ENCODE data around the gene AMMECR1.

The AMMECR1 gene

GRCh38 chrX:110153244-110153643, 164.6 kb downstream of the AMMECR1 start:
- H3F3A ChIP-seq (ENCODE audit: insufficient read depth, low read length): no peaks in the 10 kb centered on the region
- H3K36me3 ChIP-seq (replicated peaks; ENCODE audit: insufficient read depth, low read length): no peaks in the 10 kb centered on the region
- no peak for TF ChIP-seq CTCF (IDR thresholded peaks at IDR 0.05; ENCODE audit: low read length)
- no peak for TF ChIP-seq EZH2phosphoT487 (IDR thresholded peaks at IDR 0.05; ENCODE audit: low read length)
- TF ChIP-seq EZH2 (optimal IDR thresholded peaks at IDR 0.05; ENCODE audit: low read depth, low read length): no peak
- H3K4me2 ChIP-seq (ENCODE audit: low read depth, low read length): no peak overlapping the region
- no peak overlapping the region for H2AFZ ChIP-seq (ENCODE audit: low read length)
- no peak overlapping the region for H3K27ac ChIP-seq (ENCODE audit: low read length)
- H3K79me2 ChIP-seq (ENCODE audit: low read length): 0 out of 2 replicates have a peak, but pooled peaks cover 4% of the 10 kb centered on the region
- no peaks in the 10 kb centered on the region for H3K9me2 ChIP-seq (replicated peaks; ENCODE audit: insufficient read depth, low read length)
- no peak overlapping the region for H3K4me3 ChIP-seq (ENCODE audit: low read length)
- no peaks in the 10 kb centered on the region for H3K9me3 ChIP-seq (replicated peaks; ENCODE audit: insufficient read depth, low read length)
- DNase-seq: no peak
- H3K4me1 ChIP-seq (ENCODE audit: low read length): 0 out of 2 replicates have a peak, but pooled peaks cover 1% of the 10 kb centered on the region
- H3K27me3 ChIP-seq (replicated peaks; ENCODE audit: insufficient read depth, low read length): no peaks in the 10 kb centered on the region
- H3K9ac ChIP-seq (ENCODE audit: low read length): no peak overlapping the region
- H4K20me1 ChIP-seq (ENCODE audit: insufficient read depth, low read length): no peaks in the 10 kb centered on the region

- H3K4me3 ChIP-seq (ENCODE audit: low read length): no peak overlapping the region
Observed at GRCh38 chrX:110146521-110146920, 171.4 kb downstream of the AMMECR1 start.

DNA sequence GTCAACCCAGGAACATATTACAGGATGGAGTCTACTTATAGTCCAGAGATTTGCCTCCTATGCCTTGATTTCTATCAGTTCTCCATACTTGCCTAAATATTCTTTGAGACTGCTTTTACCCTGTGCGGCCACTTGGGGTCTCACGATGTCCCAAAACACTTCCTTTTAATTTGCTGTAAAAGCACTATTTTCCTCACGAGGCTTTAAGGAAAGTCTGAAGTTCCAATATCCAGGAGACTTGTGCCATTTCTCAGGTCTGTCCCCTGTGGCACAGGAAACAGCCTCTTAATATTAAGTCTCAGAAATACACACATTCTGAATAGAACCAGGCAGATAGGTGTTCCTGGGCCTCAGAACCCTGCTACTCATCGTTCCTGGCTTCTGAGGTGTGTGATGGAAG, 172.0 kb downstream of the AMMECR1 start:
- TF ChIP-seq CTCF (IDR thresholded peaks at IDR 0.05; ENCODE audit: low read length) (peak; percentile 60), EZH2 (optimal IDR thresholded peaks at IDR 0.05; ENCODE audit: low read depth, low read length) (no peak)
- Histone ChIP-seq H3K27me3 (replicated peaks; ENCODE audit: insufficient read depth, low read length) (no peaks in the 10 kb centered on the region), H3K9me2 (replicated peaks; ENCODE audit: insufficient read depth, low read length) (no peaks in the 10 kb centered on the region), H3K4me3 (ENCODE audit: low read length) (no peak overlapping the region), H3K4me1 (ENCODE audit: low read length) (peaks cover 25% of the 10 kb centered on the region), H3K36me3 (replicated peaks; ENCODE audit: insufficient read depth, low read length) (no peaks in the 10 kb centered on the region), H3K79me2 (ENCODE audit: low read length) (no peaks in the 10 kb centered on the region), H3F3A (ENCODE audit: insufficient read depth, low read length) (peaks cover 9% of the 10 kb centered on the region; the same call in 1 of the 2 replicates), H2AFZ (ENCODE audit: low read length) (no peak overlapping the region), H3K27ac (ENCODE audit: low read length) (peak overlapping the region; percentile 51; the same call in 1 of the 2 replicates), H3K4me2 (ENCODE audit: low read depth, low read length) (peak overlapping the region; percentile 22; the same call in 1 of the 2 replicates), H3K9ac (ENCODE audit: low read length) (no peak overlapping the region), H4K20me1 (ENCODE audit: insufficient read depth, low read length) (no peaks in the 10 kb centered on the region), H3K9me3 (replicated peaks; ENCODE audit: insufficient read depth, low read length) (no peaks in the 10 kb centered on the region)
- DNase-seq: peak; percentile 30

More at GRCh38 chrX:110146521-110146920, 171.4 kb downstream of the AMMECR1 start:
- peak; percentile 48 for DNase-seq
- Histone ChIP-seq H2AFZ (ENCODE audit: low read length) (no peak overlapping the region), H4K20me1 (ENCODE audit: insufficient read depth, low read length) (no peaks in the 10 kb centered on the region), H3F3A (ENCODE audit: insufficient read depth, low read length) (peaks cover 9% of the 10 kb centered on the region; the same call in 1 of the 2 replicates), H3K79me2 (ENCODE audit: low read length) (no peaks in the 10 kb centered on the region), H3K36me3 (replicated peaks; ENCODE audit: insufficient read depth, low read length) (no peaks in the 10 kb centered on the region), H3K4me1 (ENCODE audit: low read length) (peaks cover 25% of the 10 kb centered on the region), H3K9me2 (replicated peaks; ENCODE audit: insufficient read depth, low read length) (no peaks in the 10 kb centered on the region), H3K9ac (ENCODE audit: low read length) (no peak overlapping the region), H3K27ac (ENCODE audit: low read length) (no peak overlapping the region), H3K9me3 (replicated peaks; ENCODE audit: insufficient read depth, low read length) (no peaks in the 10 kb centered on the region), H3K4me2 (ENCODE audit: low read depth, low read length) (no peak overlapping the region), H3K27me3 (replicated peaks; ENCODE audit: insufficient read depth, low read length) (no peaks in the 10 kb centered on the region)
- TF ChIP-seq CTCF (IDR thresholded peaks at IDR 0.05; ENCODE audit: low read length) (peak; percentile 73), EZH2 (optimal IDR thresholded peaks at IDR 0.05; ENCODE audit: low read depth, low read length) (no peak), EZH2phosphoT487 (IDR thresholded peaks at IDR 0.05; ENCODE audit: low read length) (no peak)

All from MM.1S (cell line).